HepG2 (cell line): ENCODE results near the gene ENDOG. TPM values are rescaled to one million over a fixed set of nuclear protein-coding genes. Genes with fewer than 3 reads are reported as not detected.
A peak's percentile ranks its signal among the peaks of the same experiment; 100 is the strongest.

Experiments used
- AKNA ChIP-seq: sonication (generic); formaldehyde crosslinking; IDR thresholded peaks from 2 replicates; pipeline ENCODE4 v1.4.0; 2020; ENCODE audit warnings: missing genetic modification reagents, borderline replicate concordance
- ARID2 ChIP-seq: sonication (generic); formaldehyde crosslinking; IDR thresholded peaks from 2 replicates; pipeline ENCODE4 v1.8.1; 2022; ENCODE audit warnings: mild to moderate bottlenecking, missing genetic modification reagents, borderline replicate concordance
- DNMT1 ChIP-seq: sonication (generic); formaldehyde crosslinking; IDR thresholded peaks from 2 replicates; pipeline ENCODE4 v1.5.1; 2020; ENCODE audit warnings: mild to moderate bottlenecking, missing genetic modification reagents
- EHMT2 ChIP-seq: fragments of 200-600 bp; sonication (generic); IDR thresholded peaks from 2 replicates; pipeline ENCODE4 v1.7.0; 2017; ENCODE audit warnings: antibody characterized with exemption, low read depth, low read length, borderline replicate concordance
- HNRNPLL ChIP-seq: fragments of 200-400 bp; formaldehyde crosslinking; IDR thresholded peaks from 2 replicates; pipeline ENCODE4 v1.6.1; 2017; ENCODE audit warnings: mild to moderate bottlenecking, low read depth, low read length; ENCODE audit not compliant: poor library complexity, severe bottlenecking
- MBNL3 ChIP-seq: fragments of 250-450 bp; sonication (Bioruptor Pico); conservative IDR thresholded peaks from 2 replicates; pipeline ENCODE4 v1.8.0; 2022; ENCODE audit warnings: mild to moderate bottlenecking, inconsistent platforms
- MEF2D ChIP-seq: sonication (generic); formaldehyde crosslinking; IDR thresholded peaks from 2 replicates; pipeline ENCODE4 v1.5.1; 2020; ENCODE audit warnings: mild to moderate bottlenecking, missing genetic modification reagents
- MTA1 ChIP-seq: sonication (generic); formaldehyde crosslinking; IDR thresholded peaks from 2 replicates; pipeline ENCODE4 v1.4.0; 2020; ENCODE audit warnings: missing genetic modification reagents, mild to moderate bottlenecking, borderline replicate concordance
- NFE2L1 ChIP-seq: sonication (generic); formaldehyde crosslinking; IDR thresholded peaks from 2 replicates; pipeline ENCODE4 v1.4.0; 2020; ENCODE audit warnings: missing genetic modification reagents, mild to moderate bottlenecking, borderline replicate concordance
- PHF5A ChIP-seq: IDR thresholded peaks from one replicate; pipeline ENCODE4 v1.6.1; 2018; ENCODE audit warnings: low read depth, missing genetic modification reagents; ENCODE audit not compliant: unreplicated experiment
- REL ChIP-seq: sonication (generic); formaldehyde crosslinking; conservative IDR thresholded peaks from 2 replicates; pipeline ENCODE4 v1.8.0; 2022; ENCODE audit warnings: mild to moderate bottlenecking, missing genetic modification reagents, moderate library complexity
- ZBTB8A ChIP-seq: sonication (generic); formaldehyde crosslinking; IDR thresholded peaks from 2 replicates; pipeline ENCODE4 v1.4.0; 2020; ENCODE audit warnings: mild to moderate bottlenecking, low read depth, missing genetic modification reagents, borderline replicate concordance
- ZNF280D ChIP-seq: sonication (generic); formaldehyde crosslinking; IDR thresholded peaks from 2 replicates; pipeline ENCODE4 v1.5.1; 2020; ENCODE audit warnings: mild to moderate bottlenecking, missing genetic modification reagents
- ZNF33B ChIP-seq: sonication (generic); formaldehyde crosslinking; IDR thresholded peaks from 2 replicates; pipeline ENCODE4 v1.5.1; 2020; ENCODE audit warnings: mild to moderate bottlenecking, missing genetic modification reagents
- ZNF761 ChIP-seq: sonication (generic); formaldehyde crosslinking; conservative IDR thresholded peaks from 2 replicates; pipeline ENCODE4 v1.4.0; 2020; ENCODE audit warnings: mild to moderate bottlenecking, missing genetic modification reagents
- polyA plus RNA-seq, 8 experiments: library from polyadenylated mRNA; depleted of rRNA in 3 of 8; stranded (reverse) in 7 of 8; unstranded in 1 of 8; fragments of >200 nt; fragmentation: Illumina TruSeq in 4 of 8; extraction: Trizol in 4 of 8; gene quantifications; 2 replicates each; pipeline versions ENCODE4 v1.2.1 to v1.2.3, GENCODE V29; 2011 to 2016; ENCODE audit warnings: low read depth in 4 of 8, missing spikeins in 1 of 8, mixed read lengths in 1 of 8; ENCODE audit not compliant: insufficient read depth in 1 of 8
- total RNA-seq, 5 experiments: library from RNA; depleted of rRNA; stranded (reverse); fragments of >200 nt; fragmentation: Illumina TruSeq; extraction: Trizol; gene quantifications; 2 replicates each; pipeline ENCODE4 v1.2.3, GENCODE V29; 2016; ENCODE audit warnings: low read depth in 1 of 5
- TF ChIP-seq, protein P1 (sequence below): sonication (generic); formaldehyde crosslinking; IDR thresholded peaks from 2 replicates; pipeline ENCODE4 v1.5.1; 2020; ENCODE audit warnings: mild to moderate bottlenecking, missing genetic modification reagents, moderate library complexity

The ENDOG gene
- total and polyA plus RNA-seq, 2 of the 13 experiments (the other 11 are each of a cell fraction or from before 2014, with no cell fraction given) = 26.3 to 28.8 TPM

GRCh38 chr9:128771745-128772519, 46.4 kb upstream of the ENDOG start, which contains the start of gene ZER1 (continued):
- TF ChIP-seq AKNA (CRISPR knock-in tag) = no peak
- TF ChIP-seq PHF5A (CRISPR knock-in tag) = peak; percentile 29
- TF ChIP-seq ZNF761 = peak; percentile 73; the same call in 1 of the 2 replicates
- no peak; the same call in 1 of the 2 replicates for TF ChIP-seq MEF2D
- peak; percentile 89 for TF ChIP-seq ZNF280D (CRISPR knock-in tag)
- no peak for TF ChIP-seq ZBTB8A (CRISPR knock-in tag)
- peak; percentile 94; the same call in 1 of the 2 replicates for TF ChIP-seq ZNF33B (CRISPR knock-in tag)
- no peak for TF ChIP-seq MBNL3 (CRISPR knock-in tag)
- peak; percentile 95 for TF ChIP-seq HNRNPLL
- TF ChIP-seq EHMT2 = no peak
- TF ChIP-seq NFE2L1 (CRISPR knock-in tag) = no peak
- TF ChIP-seq DNMT1 (CRISPR knock-in tag) = no peak
- TF ChIP-seq REL (CRISPR knock-in tag) = 0 out of 2 replicates have a peak, but pooled peaks have one; percentile 73
- peak; percentile 61; the same call in 1 of the 2 replicates for TF ChIP-seq MTA1
- no peak; the same call in 1 of the 2 replicates for TF ChIP-seq ARID2 (CRISPR knock-in tag)
- TF ChIP-seq, protein P1, sequence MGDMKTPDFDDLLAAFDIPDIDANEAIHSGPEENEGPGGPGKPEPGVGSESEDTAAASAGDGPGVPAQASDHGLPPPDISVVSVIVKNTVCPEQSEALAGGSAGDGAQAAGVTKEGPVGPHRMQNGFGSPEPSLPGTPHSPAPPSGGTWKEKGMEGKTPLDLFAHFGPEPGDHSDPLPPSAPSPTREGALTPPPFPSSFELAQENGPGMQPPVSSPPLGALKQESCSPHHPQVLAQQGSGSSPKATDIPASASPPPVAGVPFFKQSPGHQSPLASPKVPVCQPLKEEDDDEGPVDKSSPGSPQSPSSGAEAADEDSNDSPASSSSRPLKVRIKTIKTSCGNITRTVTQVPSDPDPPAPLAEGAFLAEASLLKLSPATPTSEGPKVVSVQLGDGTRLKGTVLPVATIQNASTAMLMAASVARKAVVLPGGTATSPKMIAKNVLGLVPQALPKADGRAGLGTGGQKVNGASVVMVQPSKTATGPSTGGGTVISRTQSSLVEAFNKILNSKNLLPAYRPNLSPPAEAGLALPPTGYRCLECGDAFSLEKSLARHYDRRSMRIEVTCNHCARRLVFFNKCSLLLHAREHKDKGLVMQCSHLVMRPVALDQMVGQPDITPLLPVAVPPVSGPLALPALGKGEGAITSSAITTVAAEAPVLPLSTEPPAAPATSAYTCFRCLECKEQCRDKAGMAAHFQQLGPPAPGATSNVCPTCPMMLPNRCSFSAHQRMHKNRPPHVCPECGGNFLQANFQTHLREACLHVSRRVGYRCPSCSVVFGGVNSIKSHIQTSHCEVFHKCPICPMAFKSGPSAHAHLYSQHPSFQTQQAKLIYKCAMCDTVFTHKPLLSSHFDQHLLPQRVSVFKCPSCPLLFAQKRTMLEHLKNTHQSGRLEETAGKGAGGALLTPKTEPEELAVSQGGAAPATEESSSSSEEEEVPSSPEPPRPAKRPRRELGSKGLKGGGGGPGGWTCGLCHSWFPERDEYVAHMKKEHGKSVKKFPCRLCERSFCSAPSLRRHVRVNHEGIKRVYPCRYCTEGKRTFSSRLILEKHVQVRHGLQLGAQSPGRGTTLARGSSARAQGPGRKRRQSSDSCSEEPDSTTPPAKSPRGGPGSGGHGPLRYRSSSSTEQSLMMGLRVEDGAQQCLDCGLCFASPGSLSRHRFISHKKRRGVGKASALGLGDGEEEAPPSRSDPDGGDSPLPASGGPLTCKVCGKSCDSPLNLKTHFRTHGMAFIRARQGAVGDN = peak; percentile 95
